Parathyroid adenoma (tissue), 2 donors: ENCODE results near the gene CUX1.

Experiments
- H2AFZ ChIP-seq: fragments of 300-600 bp; sonication (generic); one replicate; pipeline ENCODE4 v1.7.0; 2017; ENCODE audit warnings: antibody characterized with exemption, mild to moderate bottlenecking
- H3K27ac ChIP-seq: fragments of 300-600 bp; sonication (generic); one replicate; pipeline ENCODE4 v1.7.0; 2017
- H3K27me3 ChIP-seq: fragments of 300-600 bp; sonication (generic); one replicate; pipeline ENCODE4 v1.7.0; 2017; ENCODE audit warnings: low read length; ENCODE audit not compliant: control insufficient read depth, insufficient read depth
- H3K36me3 ChIP-seq: fragments of 300-600 bp; sonication (generic); one replicate; pipeline ENCODE4 v1.7.0; 2017; ENCODE audit warnings: low read length; ENCODE audit not compliant: control insufficient read depth, insufficient read depth
- H3K4me1 ChIP-seq: fragments of 300-600 bp; sonication (generic); one replicate; pipeline ENCODE4 v1.7.0; 2017; ENCODE audit warnings: control low read depth
- H3K4me2 ChIP-seq: fragments of 300-600 bp; sonication (generic); one replicate; pipeline ENCODE4 v1.7.0; 2017; ENCODE audit warnings: low read length
- H3K4me3 ChIP-seq: fragments of 300-600 bp; sonication (generic); one replicate; pipeline ENCODE4 v1.7.0; 2017; ENCODE audit warnings: low read depth, low read length
- H3K79me2 ChIP-seq: fragments of 300-600 bp; sonication (generic); one replicate; pipeline ENCODE4 v1.7.0; 2017; ENCODE audit warnings: control low read depth
- H3K9ac ChIP-seq: fragments of 300-600 bp; sonication (generic); one replicate; pipeline ENCODE4 v1.7.0; 2017; ENCODE audit warnings: mild to moderate bottlenecking
- H3K9me3 ChIP-seq: fragments of 300-600 bp; sonication (generic); one replicate; pipeline ENCODE4 v1.7.0; 2017; ENCODE audit warnings: low read length; ENCODE audit not compliant: control insufficient read depth
- CTCF ChIP-seq: fragments of 300-600 bp; sonication (generic); IDR thresholded peaks from one replicate; pipeline ENCODE4 v1.7.0; 2017; ENCODE audit warnings: antibody characterized with exemption, mild to moderate bottlenecking
- donor health status: primary hyperparathyroidism.

Gene CUX1

GRCh38 chr7:102254521-102254920, 437.1 kb downstream of the CUX1 start:
- Histone ChIP-seq H3K9ac (no peak overlapping the region), H3K4me1 (no peaks in the 10 kb centered on the region), H3K79me2 (no peaks in the 10 kb centered on the region), H3K36me3 (no peaks in the 10 kb centered on the region), H3K9me3 (no peaks in the 10 kb centered on the region), H3K4me3 (no peak overlapping the region), H3K27ac (no peak overlapping the region), H2AFZ (no peak overlapping the region), H3K4me2 (no peak overlapping the region), H3K27me3 (no peaks in the 10 kb centered on the region)
- TF ChIP-seq CTCF, result no peak

- H3K9me3 ChIP-seq, result no peaks in the 10 kb centered on the region
- H3K4me1 ChIP-seq, result no peaks in the 10 kb centered on the region
- H3K79me2 ChIP-seq, result no peaks in the 10 kb centered on the region
- no peak overlapping the region for H3K9ac ChIP-seq
- TF ChIP-seq CTCF, result no peak
- no peak overlapping the region for H3K4me2 ChIP-seq
- H3K36me3 ChIP-seq, result no peaks in the 10 kb centered on the region
- H3K27me3 ChIP-seq, result no peaks in the 10 kb centered on the region
- no peak overlapping the region for H3K4me3 ChIP-seq
- H3K27ac ChIP-seq, result no peak overlapping the region
- no peak overlapping the region for H2AFZ ChIP-seq
Observed at GRCh38 chr7:102255501-102255900, 438.1 kb downstream of the CUX1 start.

GRCh38 chr7:102255916-102256315, 438.5 kb downstream of the CUX1 start:
- Histone ChIP-seq H3K27ac (no peak overlapping the region), H3K27me3 (no peaks in the 10 kb centered on the region), H3K9ac (no peak overlapping the region), H3K4me3 (no peak overlapping the region), H3K79me2 (no peaks in the 10 kb centered on the region), H2AFZ (no peak overlapping the region), H3K4me2 (no peak overlapping the region), H3K4me1 (no peaks in the 10 kb centered on the region), H3K36me3 (no peaks in the 10 kb centered on the region), H3K9me3 (no peaks in the 10 kb centered on the region)
- no peak for TF ChIP-seq CTCF

- Histone ChIP-seq H3K27me3 (no peaks in the 10 kb centered on the region), H2AFZ (no peak overlapping the region), H3K79me2 (no peaks in the 10 kb centered on the region), H3K4me2 (no peak overlapping the region), H3K36me3 (no peaks in the 10 kb centered on the region), H3K9me3 (no peaks in the 10 kb centered on the region), H3K9ac (no peak overlapping the region), H3K27ac (no peak overlapping the region), H3K4me3 (no peak overlapping the region), H3K4me1 (no peaks in the 10 kb centered on the region)
- no peak for TF ChIP-seq CTCF
Observed at GRCh38 chr7:102258073-102258748, 440.8 kb downstream of the CUX1 start.

- H3K9ac ChIP-seq, result no peak overlapping the region
- H3K27ac ChIP-seq, result no peak overlapping the region
- H3K4me1 ChIP-seq, result no peaks in the 10 kb centered on the region
- no peaks in the 10 kb centered on the region for H3K79me2 ChIP-seq
- no peaks in the 10 kb centered on the region for H3K9me3 ChIP-seq
- TF ChIP-seq CTCF, result no peak
- H3K27me3 ChIP-seq, result no peaks in the 10 kb centered on the region
- H3K36me3 ChIP-seq, result no peaks in the 10 kb centered on the region
- H3K4me2 ChIP-seq, result no peak overlapping the region
- H3K4me3 ChIP-seq, result no peak overlapping the region
- no peak overlapping the region for H2AFZ ChIP-seq
Observed at GRCh38 chr7:102258749-102259107, 441.3 kb downstream of the CUX1 start.
